Measurements from ENCODE around the gene CFAP68. TPM values are rescaled to one million over a fixed set of nuclear protein-coding genes. Genes with fewer than 3 reads are reported as not detected.

Gene CFAP68
- total and polyA plus RNA-seq, 2 of the 4 experiments (the other 2 are of a cell fraction): 10.2 to 17.0 TPM

DNA sequence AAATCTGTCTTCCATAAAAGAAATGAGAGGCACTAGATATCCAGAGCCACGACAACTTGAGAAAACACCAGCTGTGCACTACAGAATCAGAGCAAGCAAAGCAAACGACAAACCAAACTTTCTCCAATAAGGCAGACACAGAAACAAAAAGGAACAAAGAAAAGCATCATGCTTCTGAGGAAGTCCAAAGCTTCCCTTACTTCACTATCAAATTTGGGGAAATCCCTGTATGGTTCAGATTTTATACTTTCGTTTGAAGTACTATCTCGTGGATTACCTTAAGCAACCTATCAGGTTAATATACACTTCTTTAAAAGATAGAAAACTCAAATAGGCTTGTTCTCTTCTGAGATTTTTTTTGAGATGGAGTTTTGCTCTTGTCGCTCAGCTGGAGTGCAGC lies 35.7 kb upstream of the CFAP68 start:
- no peak overlapping the region for H3K14ac ChIP-seq (replicated peaks; ENCODE audit: low read depth, low read length)
- H4K5ac ChIP-seq (ENCODE audit: low read depth, low read length): no peak overlapping the region
- in situ Hi-C loops (cut with MboI; ENCODE audit: low sequenced_read_pairs) (loop anchor here (5.0 kb wide), 2 partner anchors 256 to 391 kb away; no protein-coding TSS in a partner anchor), intact Hi-C loops (cut with micrococcal nuclease) (loop anchor here (5.0 kb wide), 2 partner anchors 51 to 256 kb away; no protein-coding TSS in a partner anchor), dilution Hi-C loops (cut with HindIII; ENCODE audit: low sequenced_read_pairs, unreplicated experiment) (no loop called here)
- H2BK15ac ChIP-seq (ENCODE audit: low read depth, low read length): no peak overlapping the region
- no peak overlapping the region for H3K23ac ChIP-seq (ENCODE audit: low read depth, low read length)
- H4K20me1 ChIP-seq (ENCODE audit: insufficient read depth, low read length): no peaks in the 10 kb centered on the region
- no peak overlapping the region for H2BK20ac ChIP-seq (ENCODE audit: low read depth, low read length)
- BruUV-seq (replicated peaks): no TSS peak
- no peak overlapping the region for H3K4ac ChIP-seq (ENCODE audit: low read depth, low read length)
- H3K4me2 ChIP-seq (ENCODE audit: low read depth, low read length): no peak overlapping the region
- no peak overlapping the region for H2AK9ac ChIP-seq (replicated peaks; ENCODE audit: low read depth, low read length, poor library complexity)
- no peaks in the 10 kb centered on the region; the same call in 1 of the 2 replicates for H3K36me3 ChIP-seq (ENCODE audit: control insufficient read depth, insufficient read depth, low read length)
- TF ChIP-seq RAD21 (IDR thresholded peaks at IDR 0.05; ENCODE audit: low read length) (no peak), RFX5 (IDR thresholded peaks at IDR 0.05; ENCODE audit: low read depth, low read length) (no peak), RCOR1 (IDR thresholded peaks at IDR 0.05; ENCODE audit: insufficient replicate concordance, low read length) (no peak), NFE2L2 (IDR thresholded peaks at IDR 0.05; ENCODE audit: low read depth, low read length) (no peak), SMC3 (IDR thresholded peaks at IDR 0.05; ENCODE audit: low read depth, low read length) (no peak), CHD1 (IDR thresholded peaks at IDR 0.05; ENCODE audit: low read depth, low read length) (no peak), MAZ (IDR thresholded peaks at IDR 0.05; ENCODE audit: borderline replicate concordance, low read depth, low read length) (no peak), MAFK (IDR thresholded peaks at IDR 0.05; ENCODE audit: low read depth, low read length) (no peak), POLR2A (IDR thresholded peaks at IDR 0.05; ENCODE audit: low read depth, low read length) (no peak), CEBPB (IDR thresholded peaks at IDR 0.05; ENCODE audit: low read depth, low read length) (no peak), FOS (IDR thresholded peaks at IDR 0.05; ENCODE audit: low read depth, low read length) (no peak)
- TF ChIP-seq, protein P1, sequence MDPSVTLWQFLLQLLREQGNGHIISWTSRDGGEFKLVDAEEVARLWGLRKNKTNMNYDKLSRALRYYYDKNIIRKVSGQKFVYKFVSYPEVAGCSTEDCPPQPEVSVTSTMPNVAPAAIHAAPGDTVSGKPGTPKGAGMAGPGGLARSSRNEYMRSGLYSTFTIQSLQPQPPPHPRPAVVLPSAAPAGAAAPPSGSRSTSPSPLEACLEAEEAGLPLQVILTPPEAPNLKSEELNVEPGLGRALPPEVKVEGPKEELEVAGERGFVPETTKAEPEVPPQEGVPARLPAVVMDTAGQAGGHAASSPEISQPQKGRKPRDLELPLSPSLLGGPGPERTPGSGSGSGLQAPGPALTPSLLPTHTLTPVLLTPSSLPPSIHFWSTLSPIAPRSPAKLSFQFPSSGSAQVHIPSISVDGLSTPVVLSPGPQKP (IDR thresholded peaks at IDR 0.05; ENCODE audit: borderline replicate concordance, low read depth, low read length): no peak
- TF ChIP-seq, protein P2, sequence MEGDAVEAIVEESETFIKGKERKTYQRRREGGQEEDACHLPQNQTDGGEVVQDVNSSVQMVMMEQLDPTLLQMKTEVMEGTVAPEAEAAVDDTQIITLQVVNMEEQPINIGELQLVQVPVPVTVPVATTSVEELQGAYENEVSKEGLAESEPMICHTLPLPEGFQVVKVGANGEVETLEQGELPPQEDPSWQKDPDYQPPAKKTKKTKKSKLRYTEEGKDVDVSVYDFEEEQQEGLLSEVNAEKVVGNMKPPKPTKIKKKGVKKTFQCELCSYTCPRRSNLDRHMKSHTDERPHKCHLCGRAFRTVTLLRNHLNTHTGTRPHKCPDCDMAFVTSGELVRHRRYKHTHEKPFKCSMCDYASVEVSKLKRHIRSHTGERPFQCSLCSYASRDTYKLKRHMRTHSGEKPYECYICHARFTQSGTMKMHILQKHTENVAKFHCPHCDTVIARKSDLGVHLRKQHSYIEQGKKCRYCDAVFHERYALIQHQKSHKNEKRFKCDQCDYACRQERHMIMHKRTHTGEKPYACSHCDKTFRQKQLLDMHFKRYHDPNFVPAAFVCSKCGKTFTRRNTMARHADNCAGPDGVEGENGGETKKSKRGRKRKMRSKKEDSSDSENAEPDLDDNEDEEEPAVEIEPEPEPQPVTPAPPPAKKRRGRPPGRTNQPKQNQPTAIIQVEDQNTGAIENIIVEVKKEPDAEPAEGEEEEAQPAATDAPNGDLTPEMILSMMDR (conservative IDR thresholded peaks at IDR 0.05; ENCODE audit: low read depth, low read length): no peak
- TF ChIP-seq, protein P3, sequence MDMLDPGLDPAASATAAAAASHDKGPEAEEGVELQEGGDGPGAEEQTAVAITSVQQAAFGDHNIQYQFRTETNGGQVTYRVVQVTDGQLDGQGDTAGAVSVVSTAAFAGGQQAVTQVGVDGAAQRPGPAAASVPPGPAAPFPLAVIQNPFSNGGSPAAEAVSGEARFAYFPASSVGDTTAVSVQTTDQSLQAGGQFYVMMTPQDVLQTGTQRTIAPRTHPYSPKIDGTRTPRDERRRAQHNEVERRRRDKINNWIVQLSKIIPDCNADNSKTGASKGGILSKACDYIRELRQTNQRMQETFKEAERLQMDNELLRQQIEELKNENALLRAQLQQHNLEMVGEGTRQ (IDR thresholded peaks at IDR 0.05; ENCODE audit: low read depth, low read length): no peak
- no peak overlapping the region for H2AFZ ChIP-seq (replicated peaks; ENCODE audit: low read length, poor library complexity)
- H3K56ac ChIP-seq (ENCODE audit: extremely low read depth, insufficient read depth, low read length): no peak overlapping the region
- no peak overlapping the region for H2BK5ac ChIP-seq (ENCODE audit: low read depth, low read length, poor library complexity, severe bottlenecking)
- no peak overlapping the region for H4K8ac ChIP-seq (ENCODE audit: low read depth in 2 of 2, low read length in 2 of 2)
- H3K9ac ChIP-seq (ENCODE audit: low read depth, low read length): no peak overlapping the region
- H3K9me3 ChIP-seq (ENCODE audit: control insufficient read depth, insufficient read depth, low read length): no peaks in the 10 kb centered on the region
- no peak overlapping the region for H4K91ac ChIP-seq (ENCODE audit: insufficient read depth, low read depth, low read length)
- H3K79me1 ChIP-seq (ENCODE audit: low read depth in 1 of 2, low read length in 2 of 2): no peaks in the 10 kb centered on the region; a peak in 1 of 4 replicates
- WGBS, 2 experiments (ENCODE audit: extremely low coverage in 2 of 2, insufficient read length in 1 of 2): 100% methylated on average over 1 of the region's 5 CpGs; no CpG with 5 or more reads in 1 of the 2 experiments
- no peaks in the 10 kb centered on the region for H3K27me3 ChIP-seq (ENCODE audit: control insufficient read depth, insufficient read depth, low read length)
- ChIA-PET CTCF (no interaction called here), POLR2A (ENCODE audit: unreplicated experiment) (no interaction called here)
- peaks cover 3% of the 10 kb centered on the region; the same call in 1 of the 2 replicates for H3K9me1 ChIP-seq (ENCODE audit: insufficient read depth, low read length)
- H3K27ac ChIP-seq (ENCODE audit: insufficient read depth, low read length): no peak overlapping the region
- ATAC-seq (ENCODE audit: low read depth) (no peak), DNase-seq (no peak)
- no peak overlapping the region for H2BK120ac ChIP-seq (ENCODE audit: low read depth, low read length)
- no peak overlapping the region for H3K18ac ChIP-seq (ENCODE audit: low read depth, low read length)
- H3K4me3 ChIP-seq (ENCODE audit: insufficient read depth, low read depth, low read length): no peak overlapping the region
- no peak overlapping the region for H2AK5ac ChIP-seq (ENCODE audit: low read depth, low read length)
- H3K4me1 ChIP-seq (ENCODE audit: control insufficient read depth, insufficient read depth, low read length): peaks cover 7% of the 10 kb centered on the region

Data from IMR-90 (cell line).